HepG2 (cell line): Measurements from ENCODE around the gene PALM2AKAP2. TPM values are rescaled to one million over a fixed set of nuclear protein-coding genes. Genes with fewer than 3 reads are reported as not detected.

ENCODE experiments used
- ATAC-seq: fragments of 200-7000 bp; cut with Tn5 transposase; 3 replicates; pipeline ENCODE4 v1.9.1; 2020; ENCODE audit warnings: mild to moderate bottlenecking, moderate library complexity
- BruUV-seq: library from RNA; stranded (reverse); fragments of 400-500 nt; replicated peaks from 2 replicates; lab custom pipeline; 2021; lab: Mats Ljungman, UMichigan
- CTCF ChIA-PET: fragments of 300-600 bp; formaldehyde crosslinking; extraction: SDS; loops from one replicate; lab custom pipeline; 2021; ENCODE audit warnings: low total read pairs, inconsistent platforms, low intra/inter-chr PET ratio; lab: Yijun Ruan, JAX
- POLR2A ChIA-PET: fragments of 350-600 bp; sonication (Branson Sonifier 250); formaldehyde crosslinking; loops from one replicate; lab custom pipeline; 2020; ENCODE audit warnings: antibody characterized with exemption, inconsistent platforms; lab: Yijun Ruan, JAX
- DNase-seq: peaks from one replicate; pipeline ENCODE4 v3.0.0-alpha.2; 2015; ENCODE audit warnings: low spot score
- FAIRE-seq: peaks from 3 replicates; lab custom pipeline; 2011; peaks lifted over from hg19 to GRCh38; lab: Jason Lieb, UNC
- H2AFZ ChIP-seq: one replicate; pipeline ENCODE4 v1.6.1; 2011; ENCODE audit warnings: low read length, inconsistent platforms
- H3K27ac ChIP-seq: fragments of 300-600 bp; 3 replicates; pipeline ENCODE4 v1.8.0; 2011; ENCODE audit warnings: mixed run types, mild to moderate bottlenecking, mixed read lengths, low read length, inconsistent platforms; ENCODE audit not compliant: insufficient read depth; ENCODE audit errors: extremely low read length
- H3K27me3 ChIP-seq, 2 experiments: fragments of 200-600 bp in 1 of 2; 2 replicates in 1 of 2; 3 replicates in 1 of 2; pipeline versions ENCODE4 v1.6.0 to v1.8.0; 2011; ENCODE audit warnings: low read length in 2 of 2, mild to moderate bottlenecking in 2 of 2, moderate library complexity in 2 of 2, inconsistent platforms in 1 of 2; ENCODE audit not compliant: insufficient read depth in 2 of 2, control insufficient read depth in 1 of 2
- H3K36me3 ChIP-seq, 2 experiments: fragments of 200-600 bp in 1 of 2; replicated peaks in 1 of 2; 2 replicates in 1 of 2; 3 replicates in 1 of 2; pipeline versions ENCODE4 v1.5.1 to v1.8.0; 2011; ENCODE audit warnings: low read length in 2 of 2, inconsistent platforms in 1 of 2; ENCODE audit not compliant: insufficient read depth in 2 of 2, control insufficient read depth in 1 of 2
- H3K4me1 ChIP-seq: 2 replicates; pipeline ENCODE4 v1.5.1; 2012; ENCODE audit warnings: low read length, inconsistent platforms; ENCODE audit not compliant: insufficient read depth
- H3K4me2 ChIP-seq: 2 replicates; pipeline ENCODE4 v1.6.0; 2011; ENCODE audit warnings: low read depth, low read length, inconsistent platforms
- H3K4me3 ChIP-seq, 3 experiments: fragments of 200-600 bp in 1 of 3; sonication (generic), shearing (Covaris generic) in 1 of 3; replicated peaks in 1 of 3; 2 replicates each; pipeline ENCODE4 v1.5.1; 2011 to 2016; ENCODE audit warnings: low read length in 3 of 3, inconsistent platforms in 2 of 3, low read depth in 2 of 3, mild to moderate bottlenecking in 2 of 3, control low read depth in 1 of 3, mixed read lengths in 1 of 3; ENCODE audit not compliant: insufficient read depth in 1 of 3
- H3K79me2 ChIP-seq: one replicate; pipeline ENCODE4 v1.6.1; 2011; ENCODE audit warnings: low read length, inconsistent platforms; ENCODE audit not compliant: insufficient read depth
- H3K9ac ChIP-seq: 2 replicates; pipeline ENCODE4 v1.6.0; 2011; ENCODE audit warnings: mild to moderate bottlenecking, low read depth, low read length, inconsistent platforms; ENCODE audit not compliant: insufficient read depth
- H3K9me3 ChIP-seq: 2 replicates; pipeline ENCODE4 v1.5.1; 2012; ENCODE audit warnings: mild to moderate bottlenecking, low read length
- H4K20me1 ChIP-seq: 2 replicates; pipeline ENCODE4 v1.6.0; 2011; ENCODE audit warnings: inconsistent platforms, mild to moderate bottlenecking, low read length, moderate library complexity; ENCODE audit not compliant: insufficient read depth
- BCL3 ChIP-seq: sonication (generic); formaldehyde crosslinking; IDR thresholded peaks from 2 replicates; pipeline ENCODE4 v1.5.1; 2020; ENCODE audit warnings: mild to moderate bottlenecking, missing genetic modification reagents, moderate library complexity
- CEBPB ChIP-seq: IDR thresholded peaks from 2 replicates; pipeline ENCODE4 v1.6.1; 2011; ENCODE audit warnings: low read depth, low read length, improper control_type of control experiment, borderline replicate concordance
- DNMT3B ChIP-seq: conservative IDR thresholded peaks from 2 replicates; pipeline ENCODE4 v1.6.1; 2016; ENCODE audit warnings: missing biosample characterization, control low read depth
- FOXO1 ChIP-seq: sonication (generic); formaldehyde crosslinking; IDR thresholded peaks from 2 replicates; pipeline ENCODE4 v1.4.0; 2020; ENCODE audit warnings: missing genetic modification reagents
- HHEX ChIP-seq: IDR thresholded peaks from 2 replicates; pipeline ENCODE4 v1.6.1; 2016; ENCODE audit warnings: control low read depth
- HNF1B ChIP-seq: sonication (generic); formaldehyde crosslinking; IDR thresholded peaks from 2 replicates; pipeline ENCODE4 v1.5.1; 2020; ENCODE audit warnings: mild to moderate bottlenecking, moderate library complexity, missing genetic modification reagents
- HOXD1 ChIP-seq: sonication (generic); formaldehyde crosslinking; IDR thresholded peaks from 2 replicates; pipeline ENCODE4 v1.5.0; 2020; ENCODE audit warnings: missing genetic modification reagents
- MAFK ChIP-seq, 2 experiments: IDR thresholded peaks in 1 of 2; conservative IDR thresholded peaks in 1 of 2; 2 replicates each; pipeline ENCODE4 v1.6.1; 2011; ENCODE audit warnings: improper control_type of control experiment in 2 of 2, low read length in 2 of 2
- NR2C2 ChIP-seq: sonication (generic); formaldehyde crosslinking; IDR thresholded peaks from 2 replicates; pipeline ENCODE4 v1.4.0; 2020; ENCODE audit warnings: missing genetic modification reagents, mild to moderate bottlenecking, moderate library complexity, borderline replicate concordance
- SALL2 ChIP-seq: sonication (generic); formaldehyde crosslinking; IDR thresholded peaks from 2 replicates; pipeline ENCODE4 v1.8.1; 2023; ENCODE audit warnings: mild to moderate bottlenecking, missing genetic modification reagents, inconsistent platforms
- SRSF9 ChIP-seq: fragments of 200-400 bp; formaldehyde crosslinking; IDR thresholded peaks from 2 replicates; pipeline ENCODE4 v1.6.1; 2018; ENCODE audit warnings: borderline replicate concordance, mild to moderate bottlenecking, low read depth, low read length; ENCODE audit not compliant: insufficient read depth, poor library complexity, severe bottlenecking
- ZNF264 ChIP-seq: sonication (generic); formaldehyde crosslinking; IDR thresholded peaks from 2 replicates; pipeline ENCODE4 v1.4.0; 2020; ENCODE audit warnings: missing genetic modification reagents
- ZNF891 ChIP-seq: sonication (generic); formaldehyde crosslinking; IDR thresholded peaks from 2 replicates; pipeline ENCODE4 v1.5.0; 2020; ENCODE audit warnings: mild to moderate bottlenecking, missing genetic modification reagents
- WGBS: methylation state at CpG from one replicate; pipeline ENCODE4 v1.1.6; 2017; ENCODE audit warnings: low lambda C conversion rate; 5-methylcytosine and 5-hydroxymethylcytosine counted together
- in situ Hi-C: cut with HindIII; loops from 2 replicates; pipeline ENCODE4 v1.10.0; 2017; ENCODE audit warnings: low pct_unique_long_range_greater_than_20kb; ENCODE audit not compliant: extremely low pct_ligation_motif_present
- intact Hi-C: fragments of 100-400 bp; cut with micrococcal nuclease; formaldehyde crosslinking; loops from one replicate; pipeline ENCODE4 v1.10.0; 2022; ENCODE audit not compliant: unreplicated experiment
- polyA plus RNA-seq, 8 experiments: library from polyadenylated mRNA; depleted of rRNA in 3 of 8; stranded (reverse) in 7 of 8; unstranded in 1 of 8; fragments of >200 nt; fragmentation: Illumina TruSeq in 4 of 8; extraction: Trizol in 4 of 8; gene quantifications; 2 replicates each; pipeline versions ENCODE4 v1.2.1 to v1.2.3, GENCODE V29; 2011 to 2016; ENCODE audit warnings: low read depth in 4 of 8, missing spikeins in 1 of 8, mixed read lengths in 1 of 8; ENCODE audit not compliant: insufficient read depth in 1 of 8
- total RNA-seq, 5 experiments: library from RNA; depleted of rRNA; stranded (reverse); fragments of >200 nt; fragmentation: Illumina TruSeq; extraction: Trizol; gene quantifications; 2 replicates each; pipeline ENCODE4 v1.2.3, GENCODE V29; 2016; ENCODE audit warnings: low read depth in 1 of 5
- TF ChIP-seq, protein P1 (sequence below): sonication (generic); formaldehyde crosslinking; IDR thresholded peaks from 2 replicates; pipeline ENCODE4 v1.4.0; 2020; ENCODE audit warnings: missing genetic modification reagents

The PALM2AKAP2 gene
- total and polyA plus RNA-seq, 2 of the 13 experiments (the other 11 are each of a cell fraction or from before 2014, with no cell fraction given) = 0.25 to 1.8 TPM

DNA sequence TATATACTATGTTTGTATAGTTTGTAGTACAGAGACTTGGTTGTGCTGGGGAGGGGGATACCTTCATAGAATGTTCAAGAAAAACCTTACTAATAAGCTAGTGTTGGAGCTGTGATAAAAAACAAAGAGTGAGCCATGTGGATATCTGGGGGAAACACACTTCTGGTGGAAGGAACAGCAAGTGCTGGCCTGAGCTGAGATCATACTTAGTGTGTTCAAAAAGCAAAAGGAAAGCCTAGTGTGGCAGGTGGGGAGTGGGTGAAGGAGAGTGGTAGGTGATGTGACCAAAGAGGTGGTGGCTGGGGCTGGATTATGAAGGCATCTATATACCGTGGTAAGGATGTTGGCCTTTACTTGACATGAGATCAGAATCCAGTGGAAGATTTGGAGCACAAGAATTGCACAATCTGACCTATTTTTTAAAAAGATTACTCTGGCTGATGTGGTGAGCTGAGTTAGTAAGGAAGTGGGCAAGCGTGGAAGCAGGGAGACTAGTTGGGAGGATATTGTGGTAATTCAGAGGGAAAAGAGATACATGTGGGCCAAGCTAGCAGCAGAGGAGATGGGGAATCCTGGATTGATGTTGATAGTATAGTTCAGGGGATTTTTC, 26.6 kb downstream of the PALM2AKAP2 start:
- no peaks in the 10 kb centered on the region for H4K20me1 ChIP-seq
- intact Hi-C loops (no loop called here), in situ Hi-C loops (no loop called here)
- H3K27ac ChIP-seq = no peak overlapping the region
- no peak overlapping the region for H3K4me2 ChIP-seq
- no peak overlapping the region for H2AFZ ChIP-seq
- no peak overlapping the region for H3K4me3 ChIP-seq
- CTCF ChIA-PET = no interaction called here
- no peaks in the 10 kb centered on the region for H3K36me3 ChIP-seq
- TF ChIP-seq HHEX (CRISPR knock-in tag) (no peak), FOXO1 (CRISPR knock-in tag) (no peak), MAFK (conservative IDR thresholded peaks at IDR 0.05 in 1 of 2, IDR thresholded peaks at IDR 0.05 in 1 of 2; ENCODE audit: low read length in 2 of 2) (no peak), CEBPB (0 out of 2 replicates have a peak, but pooled peaks have one; percentile 10)
- TF ChIP-seq, protein P1, sequence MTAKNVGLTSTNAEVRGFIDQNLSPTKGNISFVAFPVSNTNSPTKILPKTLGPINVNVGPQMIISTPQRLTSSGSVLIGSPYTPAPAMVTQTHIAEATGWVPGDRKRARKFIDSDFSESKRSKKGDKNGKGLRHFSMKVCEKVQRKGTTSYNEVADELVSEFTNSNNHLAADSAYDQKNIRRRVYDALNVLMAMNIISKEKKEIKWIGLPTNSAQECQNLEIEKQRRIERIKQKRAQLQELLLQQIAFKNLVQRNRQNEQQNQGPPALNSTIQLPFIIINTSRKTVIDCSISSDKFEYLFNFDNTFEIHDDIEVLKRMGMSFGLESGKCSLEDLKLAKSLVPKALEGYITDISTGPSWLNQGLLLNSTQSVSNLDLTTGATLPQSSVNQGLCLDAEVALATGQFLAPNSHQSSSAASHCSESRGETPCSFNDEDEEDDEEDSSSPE (CRISPR knock-in tag) = no peak
- BruUV-seq = no TSS peak
- 35% methylated on average over 2 of the region's 2 CpGs for WGBS
- no peak for FAIRE-seq
- H3K9me3 ChIP-seq = no peaks in the 10 kb centered on the region
- no peaks in the 10 kb centered on the region for H3K4me1 ChIP-seq
- H3K9ac ChIP-seq = no peak overlapping the region
- H3K27me3 ChIP-seq = no peaks in the 10 kb centered on the region
- ATAC-seq = no peak
- no peak for DNase-seq
- POLR2A ChIA-PET = no interaction called here
- no peaks in the 10 kb centered on the region for H3K79me2 ChIP-seq

GRCh38 chr9:109811876-109812275, 31.9 kb downstream of the PALM2AKAP2 start:
- Histone ChIP-seq H3K4me3 (no peak overlapping the region), H3K27ac (no peak overlapping the region), H3K4me2 (no peak overlapping the region), H2AFZ (no peak overlapping the region), H3K9ac (no peak overlapping the region), H3K4me1 (peaks cover 14% of the 10 kb centered on the region), H4K20me1 (no peaks in the 10 kb centered on the region), H3K27me3 (no peaks in the 10 kb centered on the region), H3K9me3 (no peaks in the 10 kb centered on the region), H3K36me3 (no peaks in the 10 kb centered on the region), H3K79me2 (no peaks in the 10 kb centered on the region)
- in situ Hi-C loops = no loop called here
- DNase-seq = no peak
- intact Hi-C loops = loop anchor here (10.0 kb wide), 1 partner anchor 67 kb away; no protein-coding TSS in a partner anchor
- ATAC-seq = no peak
- BruUV-seq = no TSS peak
- POLR2A ChIA-PET = no interaction called here
- CTCF ChIA-PET = no interaction called here
- 40% methylated on average over 1 of the region's 1 CpG for WGBS
- FAIRE-seq = no peak
- TF ChIP-seq HOXD1 = no peak
- no peak for TF ChIP-seq BCL3 (CRISPR knock-in tag)
- TF ChIP-seq SALL2 = no peak
- TF ChIP-seq ZNF264 (CRISPR knock-in tag) = no peak
- TF ChIP-seq SRSF9 = no peak
- TF ChIP-seq ZNF891 (CRISPR knock-in tag) = no peak
- no peak for TF ChIP-seq HNF1B (CRISPR knock-in tag)
- TF ChIP-seq NR2C2 (CRISPR knock-in tag) = no peak
- TF ChIP-seq DNMT3B (CRISPR knock-in tag) = no peak
